Sigmoid colon (tissue), 7 donors: ENCODE results near the gene EXTL1. TPM values are rescaled to one million over a fixed set of nuclear protein-coding genes. Genes with fewer than 3 reads are reported as not detected.

Experiments used
- DNase-seq: peaks from one replicate; pipeline ENCODE4 v3.0.0-alpha.2; 2019
- H3K27ac ChIP-seq, 4 donors: fragments of 200-600 bp; sonication (generic); one replicate each; pipeline ENCODE4 v1.5.1; 2016 to 2019; ENCODE audit warnings: mild to moderate bottlenecking in 1 of 4
- H3K27me3 ChIP-seq, 3 donors: fragments of 200-600 bp; sonication (generic); one replicate each; pipeline ENCODE4 v1.5.1; 2019; ENCODE audit warnings: mild to moderate bottlenecking in 1 of 3
- H3K36me3 ChIP-seq, 4 donors: fragments of 200-600 bp; sonication (generic); one replicate each; pipeline ENCODE4 v1.5.1; 2016 to 2019
- H3K4me1 ChIP-seq, 4 donors: fragments of 200-600 bp; sonication (generic); one replicate each; pipeline ENCODE4 v1.5.1; 2017 to 2019
- H3K4me3 ChIP-seq, 4 donors: fragments of 200-600 bp; sonication (generic); one replicate each; pipeline ENCODE4 v1.5.1; 2017 to 2019; ENCODE audit warnings: mild to moderate bottlenecking in 2 of 4, moderate library complexity in 1 of 4
- H3K9me3 ChIP-seq, 4 donors: fragments of 200-600 bp in 3 of 4; sonication (generic) in 3 of 4; one replicate each; pipeline versions ENCODE4 v1.5.1 to v1.6.1; 2013 to 2019
- CTCF ChIP-seq, 4 experiments: fragments of 450-650 bp in 3 of 4; fragments of 200-600 bp in 1 of 4; IDR thresholded peaks; one replicate each; pipeline ENCODE4 v1.5.1; 2016 to 2019; ENCODE audit warnings: antibody characterized with exemption in 4 of 4, mild to moderate bottlenecking in 3 of 4, moderate library complexity in 2 of 4
- EP300 ChIP-seq, 4 donors: sonication (generic); formaldehyde crosslinking; IDR thresholded peaks; one replicate each; pipeline ENCODE4 v1.6.1; 2017; ENCODE audit warnings: antibody characterized with exemption in 4 of 4
- POLR2A ChIP-seq, 2 donors: fragments of 450-650 bp; IDR thresholded peaks; one replicate each; pipeline ENCODE4 v1.6.1; 2016; ENCODE audit warnings: antibody characterized with exemption in 2 of 2, mild to moderate bottlenecking in 2 of 2, moderate library complexity in 2 of 2
- POLR2AphosphoS5 ChIP-seq, 4 donors: sonication (generic); formaldehyde crosslinking; IDR thresholded peaks; one replicate each; pipeline ENCODE4 v1.6.1; 2017; ENCODE audit warnings: antibody characterized with exemption in 4 of 4
- WGBS, 2 donors: extraction: QIAGEN DNeasy Blood & Tissue Kit; methylation state at CpG; one replicate each; pipeline ENCODE4 v1.1.7; 2013; 5-methylcytosine and 5-hydroxymethylcytosine counted together
- intact Hi-C: fragments of 100-400 bp; cut with DNase I; formaldehyde crosslinking; loops from one replicate; pipeline ENCODE4 v1.15.1; 2023
- polyA plus RNA-seq, 3 donors: library from polyadenylated mRNA; stranded (reverse); fragments of 200-250 nt; gene quantifications; one replicate each; pipeline ENCODE4 v1.2.3, GENCODE V29; 2013
- total RNA-seq, 4 donors: library from RNA; depleted of rRNA; stranded (reverse); fragments of >200 nt; gene quantifications; one replicate each; pipeline ENCODE4 v1.1.0, GENCODE V29; 2016
- donor health status: healthy with polysubstance abuse.
- donor health status: Bipolar disorder and iron deficiency.
- donor health status: healthy.

Gene EXTL1
- total and polyA plus RNA-seq, 7 donors, result under 0.01 to 1.5 (median 1.0) TPM; not detected in 1

DNA sequence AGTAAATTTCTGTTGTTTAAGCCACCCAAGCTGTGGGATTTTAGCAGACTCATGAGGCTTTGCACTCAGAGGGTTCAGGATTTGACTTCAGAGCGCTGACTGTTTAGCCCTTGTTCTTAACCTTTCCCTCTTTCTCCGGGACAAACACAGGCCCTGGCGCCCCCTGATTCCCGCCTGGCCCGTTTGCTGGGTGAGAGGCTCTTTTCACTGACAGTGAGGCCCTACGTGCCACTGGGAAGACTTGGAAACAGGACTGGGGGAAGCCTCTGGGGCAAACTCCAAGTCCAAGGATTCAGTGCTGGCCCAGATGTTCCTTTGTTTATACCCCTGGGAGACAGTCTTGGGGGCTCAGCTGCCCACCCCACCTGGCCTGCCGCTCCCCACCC, 57.6 kb downstream of the EXTL1 start:
- Histone ChIP-seq H3K9me3 (no peaks in the 10 kb centered on the region), H3K4me3 (no peak overlapping the region), H3K36me3 (no peaks in the 10 kb centered on the region), H3K4me1 (no peaks in the 10 kb centered on the region), H3K27ac (no peak overlapping the region), H3K27me3 (peaks cover 0 to 11% (median 9%) of the 10 kb centered on the region in 3 donors)
- TF ChIP-seq POLR2AphosphoS5 (IDR thresholded peaks at IDR 0.05) (no peak), CTCF (IDR thresholded peaks at IDR 0.05) (no peak), POLR2A (IDR thresholded peaks at IDR 0.05) (no peak), EP300 (IDR thresholded peaks at IDR 0.05) (no peak)
- WGBS, 2 donors, result 76 to 84% methylated on average over 7 of the region's 7 CpGs
- no peak for DNase-seq
- intact Hi-C loops, result no loop called here

DNA sequence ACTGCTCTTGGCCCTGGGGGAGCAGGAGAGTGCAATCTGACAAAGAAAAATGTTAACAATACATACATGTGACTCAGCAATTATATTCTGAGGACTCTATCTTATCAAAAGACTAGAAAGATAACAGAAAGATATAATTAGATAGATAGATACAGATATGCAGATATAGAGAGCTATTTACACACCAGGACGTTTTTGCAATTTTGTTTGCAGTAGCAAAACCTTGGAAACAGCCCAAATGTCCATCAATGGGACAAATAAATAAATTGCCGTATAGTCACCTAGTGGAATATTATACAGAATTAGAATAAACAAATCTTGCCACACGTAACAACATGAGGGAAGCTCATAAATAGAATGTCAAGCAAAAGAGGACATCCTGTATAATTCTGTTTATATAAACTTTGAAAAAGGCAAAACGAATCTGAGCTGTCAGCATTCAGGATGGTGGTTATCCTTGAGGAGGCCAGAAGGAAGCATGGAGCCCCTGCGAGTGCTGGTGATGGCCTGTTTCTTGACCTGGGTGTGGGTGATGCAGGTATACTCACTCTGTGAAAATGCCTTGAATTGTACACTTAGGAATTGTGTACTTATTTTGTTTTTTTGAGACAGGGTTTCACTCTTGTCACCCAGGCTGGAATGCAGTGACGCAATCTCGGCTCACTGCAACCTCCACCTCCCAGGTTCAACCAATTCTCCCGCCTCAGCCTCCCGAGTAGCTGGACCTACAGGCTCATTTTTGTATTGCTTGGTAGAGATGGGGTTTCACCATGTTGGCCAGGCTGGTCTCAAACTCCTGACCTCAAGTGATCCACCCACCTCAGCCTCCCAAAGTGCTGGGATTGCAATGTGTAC, 58.6 kb downstream of the EXTL1 start:
- no peaks in the 10 kb centered on the region for H3K9me3 ChIP-seq
- H3K4me3 ChIP-seq, result no peak overlapping the region
- intact Hi-C loops, result no loop called here
- DNase-seq, result no peak
- TF ChIP-seq CTCF (IDR thresholded peaks at IDR 0.05), result no peak
- no peak for TF ChIP-seq POLR2AphosphoS5 (IDR thresholded peaks at IDR 0.05)
- TF ChIP-seq POLR2A (IDR thresholded peaks at IDR 0.05), result no peak
- no peak for TF ChIP-seq EP300 (IDR thresholded peaks at IDR 0.05)
- WGBS, 2 donors, result 52 to 72% methylated on average over 9 of the region's 9 CpGs
- no peaks in the 10 kb centered on the region for H3K36me3 ChIP-seq
- H3K27me3 ChIP-seq, result peaks cover 0 to 18% (median 9%) of the 10 kb centered on the region in 3 donors
- no peak overlapping the region for H3K27ac ChIP-seq
- H3K4me1 ChIP-seq, result no peaks in the 10 kb centered on the region

GRCh38 chr1:26081267-26082019, 59.9 kb downstream of the EXTL1 start:
- H3K27ac ChIP-seq, result no peak overlapping the region
- DNase-seq, result no peak
- no peaks in the 10 kb centered on the region for H3K4me1 ChIP-seq
- 79 to 82% methylated on average over 8 of the region's 8 CpGs for WGBS, 2 donors
- H3K36me3 ChIP-seq, result no peaks in the 10 kb centered on the region
- TF ChIP-seq CTCF (IDR thresholded peaks at IDR 0.05), result no peak
- no peak for TF ChIP-seq POLR2A (IDR thresholded peaks at IDR 0.05)
- H3K27me3 ChIP-seq, result peaks cover 0 to 22% (median 0%) of the 10 kb centered on the region in 3 donors
- H3K4me3 ChIP-seq, result no peak overlapping the region
- H3K9me3 ChIP-seq, result no peaks in the 10 kb centered on the region
- intact Hi-C loops, result no loop called here

DNA sequence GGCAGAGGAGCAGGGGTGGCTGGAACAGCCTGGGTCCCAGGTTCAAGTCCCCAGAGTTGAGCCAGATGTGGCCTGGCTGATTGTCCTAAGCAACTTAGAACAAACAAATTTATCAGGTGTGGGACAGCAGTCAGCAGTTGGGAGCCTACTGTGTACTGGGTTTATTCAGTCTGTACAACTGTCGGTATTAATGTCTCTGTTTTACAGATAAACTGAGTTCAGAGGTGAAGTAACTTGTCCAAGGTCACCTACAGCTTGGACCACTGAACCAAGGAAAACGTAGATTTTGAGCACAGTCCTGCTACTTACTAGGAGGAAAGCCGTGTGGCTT, 60.4 kb downstream of the EXTL1 start:
- TF ChIP-seq EP300 (IDR thresholded peaks at IDR 0.05) (no peak), POLR2AphosphoS5 (IDR thresholded peaks at IDR 0.05) (no peak), CTCF (IDR thresholded peaks at IDR 0.05) (no peak), POLR2A (IDR thresholded peaks at IDR 0.05) (no peak)
- H3K27ac ChIP-seq, result no peak overlapping the region
- no peaks in the 10 kb centered on the region for H3K9me3 ChIP-seq
- peaks cover 0 to 22% (median 0%) of the 10 kb centered on the region in 3 donors for H3K27me3 ChIP-seq
- H3K36me3 ChIP-seq, result no peaks in the 10 kb centered on the region
- 80 to 87% methylated on average over 3 of the region's 3 CpGs for WGBS, 2 donors
- no peak for DNase-seq
- H3K4me3 ChIP-seq, result no peak overlapping the region
- H3K4me1 ChIP-seq, result no peaks in the 10 kb centered on the region
- intact Hi-C loops, result no loop called here
